22Rv1 (cell line): ENCODE results near the gene ZC3H13.
A peak's percentile ranks its signal among the peaks of the same experiment; 100 is the strongest.

Source experiments
- H3K27ac ChIP-seq: fragments of 450-650 bp; 2 replicates; pipeline ENCODE4 v1.5.1; 2017
- CTCF ChIP-seq: fragments of 450-650 bp; IDR thresholded peaks from 2 replicates; pipeline ENCODE4 v1.5.1; 2017; ENCODE audit warnings: mild to moderate bottlenecking
- ZFX ChIP-seq: fragments of 450-650 bp; IDR thresholded peaks from 2 replicates; pipeline ENCODE4 v1.6.1; 2017; ENCODE audit warnings: antibody characterized with exemption, borderline replicate concordance

ZC3H13 gene

DNA sequence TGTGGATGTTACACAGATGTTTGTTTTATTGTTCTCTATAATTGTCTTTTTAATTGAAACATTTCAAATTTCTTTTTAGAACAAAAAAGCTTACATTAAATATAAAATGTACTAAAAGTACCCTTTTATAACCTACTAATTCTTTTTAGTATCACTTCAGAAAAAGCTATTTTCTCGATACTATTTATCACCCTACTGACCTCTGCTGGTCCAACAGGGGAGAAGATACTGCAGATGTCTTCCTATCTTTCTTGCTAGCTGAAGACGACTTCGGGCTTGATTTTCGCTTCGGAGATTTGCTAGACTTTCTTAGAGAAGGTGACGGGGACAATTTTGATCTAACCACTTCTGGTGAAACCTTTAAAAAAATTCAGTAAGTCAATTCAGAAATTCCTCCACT is 42.4 kb downstream of the ZC3H13 start:
- TF ChIP-seq ZFX = no peak
- peak; percentile 42 for TF ChIP-seq CTCF
- no peak overlapping the region for H3K27ac ChIP-seq

GRCh38 chr13:46008631-46009030 is 43.9 kb downstream of the ZC3H13 start:
- TF ChIP-seq ZFX (no peak), CTCF (no peak)

GRCh38 chr13:46006688-46007452 is 45.7 kb downstream of the ZC3H13 start:
- no peak overlapping the region for H3K27ac ChIP-seq
- no peak for TF ChIP-seq CTCF
- TF ChIP-seq ZFX = no peak

More at GRCh38 chr13:46008631-46009030, 43.9 kb downstream of the ZC3H13 start:
- H3K27ac ChIP-seq = no peak overlapping the region

DNA sequence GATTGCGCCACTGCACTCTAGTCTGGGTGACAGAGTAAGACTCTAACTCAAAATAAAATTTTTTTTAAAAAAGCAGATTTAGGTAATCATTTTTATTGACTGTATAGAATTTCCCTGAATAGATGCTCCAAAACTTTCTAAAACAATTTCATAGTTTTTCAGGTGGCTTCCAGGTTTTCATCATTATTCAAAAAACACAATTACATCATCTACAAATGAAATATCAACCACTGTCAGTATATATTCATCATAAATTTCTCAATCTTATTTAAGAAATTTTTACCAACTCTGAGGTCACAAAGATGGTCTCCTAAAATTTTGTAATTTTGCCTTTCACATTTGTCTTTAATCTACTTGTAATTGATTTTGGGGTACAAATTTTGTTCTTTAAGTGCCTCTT is 48.1 kb downstream of the ZC3H13 start:
- TF ChIP-seq CTCF = no peak
- TF ChIP-seq ZFX = no peak
- H3K27ac ChIP-seq = no peak overlapping the region

DNA sequence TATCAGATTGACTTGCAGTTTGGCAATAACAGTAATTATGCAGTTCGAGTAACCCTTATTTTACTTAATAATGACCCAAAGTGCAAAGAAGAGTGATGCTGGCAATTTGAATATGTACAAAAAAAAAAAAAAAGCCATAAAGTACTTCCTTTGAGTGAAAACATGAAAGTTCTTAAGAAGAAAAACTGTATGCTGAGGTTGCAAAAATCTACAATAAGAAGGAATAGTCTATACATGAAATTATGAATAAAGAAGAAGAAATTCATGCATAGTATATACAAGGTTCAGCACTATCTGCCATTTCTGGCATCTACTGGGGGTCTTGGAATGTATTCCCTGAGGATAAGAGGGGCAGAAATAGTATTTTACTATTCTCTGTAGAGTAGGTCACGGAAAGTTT is 55.9 kb downstream of the ZC3H13 start:
- TF ChIP-seq ZFX (no peak), CTCF (no peak)
- H3K27ac ChIP-seq = no peak overlapping the region

DNA sequence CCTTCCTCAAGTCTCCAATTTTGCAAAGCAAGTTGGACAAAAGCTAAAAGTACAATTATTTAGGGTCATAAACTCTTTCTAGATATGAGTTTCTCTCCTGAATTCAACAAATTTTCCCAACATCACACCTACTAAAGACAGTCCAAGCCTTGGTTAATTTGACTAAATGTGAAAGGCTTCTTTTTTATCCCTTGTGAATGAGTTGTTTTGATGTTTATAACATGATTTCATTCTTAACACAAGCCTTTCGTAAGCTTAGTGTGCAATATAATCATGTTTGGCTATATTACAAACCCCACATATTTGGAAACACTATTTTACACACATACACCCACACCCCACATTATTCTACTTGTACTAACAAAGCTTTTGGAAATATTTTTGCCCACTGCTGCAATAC is 57.3 kb downstream of the ZC3H13 start:
- no peak overlapping the region for H3K27ac ChIP-seq
- TF ChIP-seq CTCF (no peak), ZFX (no peak)

- no peak overlapping the region for H3K27ac ChIP-seq
- no peak for TF ChIP-seq ZFX
- no peak for TF ChIP-seq CTCF
Observed at GRCh38 chr13:45994752-45995151, 57.8 kb downstream of the ZC3H13 start.
